D721Med (cell line): ENCODE measurements around the gene PAN3.
"Not testable (repeated sequence)": the region's sequence is repeated elsewhere in the genome, so short reads cannot be mapped to it uniquely, and the experiment has no call there.

Source experiments
- DNase-seq: peaks from one replicate; pipeline ENCODE4 v3.0.0; 2011; ENCODE audit warnings: low spot score; ENCODE audit not compliant: insufficient read length
- FAIRE-seq: peaks from 2 replicates; lab custom pipeline; 2011; peaks lifted over from hg19 to GRCh38; lab: Jason Lieb, UNC
- TF ChIP-seq, protein P1 (sequence below): IDR thresholded peaks from 2 replicates; pipeline ENCODE4 v1.5.1; 2012; ENCODE audit warnings: mild to moderate bottlenecking, control low read depth; ENCODE audit not compliant: insufficient read depth; ENCODE audit errors: missing control alignments

PAN3 gene

DNA sequence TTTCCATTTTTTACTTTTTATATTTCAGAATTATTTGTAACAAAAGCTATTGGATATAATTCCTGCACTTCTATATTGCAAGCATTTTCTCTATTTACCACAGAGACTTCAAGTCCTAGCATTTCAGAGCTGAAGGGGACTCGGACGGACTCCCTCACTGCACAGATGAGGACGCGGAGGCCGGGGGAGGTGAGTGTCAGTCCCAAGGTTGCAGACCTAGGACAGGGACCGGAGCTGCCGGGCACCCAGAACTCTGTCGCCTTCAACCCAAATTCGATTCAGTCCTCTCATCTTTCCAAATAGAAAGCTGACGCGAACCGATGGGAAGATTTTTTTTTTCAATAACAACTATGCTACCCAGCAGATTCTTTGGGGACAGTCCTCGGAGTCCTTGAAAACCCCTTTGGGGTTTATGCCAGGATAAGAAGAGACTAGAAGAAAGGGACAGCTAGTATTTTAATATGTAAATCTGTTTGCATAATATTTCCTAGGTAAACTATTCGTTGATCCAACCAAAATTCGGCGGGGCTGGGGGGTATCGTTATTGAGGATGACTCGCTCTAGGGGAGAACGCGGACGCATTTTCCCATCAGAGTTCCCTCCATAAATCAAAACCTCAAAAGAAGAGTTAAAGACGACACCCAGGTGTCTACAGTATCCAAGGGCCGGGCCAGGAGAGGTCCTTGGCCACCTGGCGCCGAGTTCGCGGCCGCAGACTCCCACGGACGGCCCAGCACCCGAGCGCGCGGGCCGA, 38.8 kb upstream of the PAN3 start:
- TF ChIP-seq, protein P1, sequence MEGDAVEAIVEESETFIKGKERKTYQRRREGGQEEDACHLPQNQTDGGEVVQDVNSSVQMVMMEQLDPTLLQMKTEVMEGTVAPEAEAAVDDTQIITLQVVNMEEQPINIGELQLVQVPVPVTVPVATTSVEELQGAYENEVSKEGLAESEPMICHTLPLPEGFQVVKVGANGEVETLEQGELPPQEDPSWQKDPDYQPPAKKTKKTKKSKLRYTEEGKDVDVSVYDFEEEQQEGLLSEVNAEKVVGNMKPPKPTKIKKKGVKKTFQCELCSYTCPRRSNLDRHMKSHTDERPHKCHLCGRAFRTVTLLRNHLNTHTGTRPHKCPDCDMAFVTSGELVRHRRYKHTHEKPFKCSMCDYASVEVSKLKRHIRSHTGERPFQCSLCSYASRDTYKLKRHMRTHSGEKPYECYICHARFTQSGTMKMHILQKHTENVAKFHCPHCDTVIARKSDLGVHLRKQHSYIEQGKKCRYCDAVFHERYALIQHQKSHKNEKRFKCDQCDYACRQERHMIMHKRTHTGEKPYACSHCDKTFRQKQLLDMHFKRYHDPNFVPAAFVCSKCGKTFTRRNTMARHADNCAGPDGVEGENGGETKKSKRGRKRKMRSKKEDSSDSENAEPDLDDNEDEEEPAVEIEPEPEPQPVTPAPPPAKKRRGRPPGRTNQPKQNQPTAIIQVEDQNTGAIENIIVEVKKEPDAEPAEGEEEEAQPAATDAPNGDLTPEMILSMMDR = no peak
- FAIRE-seq (no peak), DNase-seq (no peak)

DNA sequence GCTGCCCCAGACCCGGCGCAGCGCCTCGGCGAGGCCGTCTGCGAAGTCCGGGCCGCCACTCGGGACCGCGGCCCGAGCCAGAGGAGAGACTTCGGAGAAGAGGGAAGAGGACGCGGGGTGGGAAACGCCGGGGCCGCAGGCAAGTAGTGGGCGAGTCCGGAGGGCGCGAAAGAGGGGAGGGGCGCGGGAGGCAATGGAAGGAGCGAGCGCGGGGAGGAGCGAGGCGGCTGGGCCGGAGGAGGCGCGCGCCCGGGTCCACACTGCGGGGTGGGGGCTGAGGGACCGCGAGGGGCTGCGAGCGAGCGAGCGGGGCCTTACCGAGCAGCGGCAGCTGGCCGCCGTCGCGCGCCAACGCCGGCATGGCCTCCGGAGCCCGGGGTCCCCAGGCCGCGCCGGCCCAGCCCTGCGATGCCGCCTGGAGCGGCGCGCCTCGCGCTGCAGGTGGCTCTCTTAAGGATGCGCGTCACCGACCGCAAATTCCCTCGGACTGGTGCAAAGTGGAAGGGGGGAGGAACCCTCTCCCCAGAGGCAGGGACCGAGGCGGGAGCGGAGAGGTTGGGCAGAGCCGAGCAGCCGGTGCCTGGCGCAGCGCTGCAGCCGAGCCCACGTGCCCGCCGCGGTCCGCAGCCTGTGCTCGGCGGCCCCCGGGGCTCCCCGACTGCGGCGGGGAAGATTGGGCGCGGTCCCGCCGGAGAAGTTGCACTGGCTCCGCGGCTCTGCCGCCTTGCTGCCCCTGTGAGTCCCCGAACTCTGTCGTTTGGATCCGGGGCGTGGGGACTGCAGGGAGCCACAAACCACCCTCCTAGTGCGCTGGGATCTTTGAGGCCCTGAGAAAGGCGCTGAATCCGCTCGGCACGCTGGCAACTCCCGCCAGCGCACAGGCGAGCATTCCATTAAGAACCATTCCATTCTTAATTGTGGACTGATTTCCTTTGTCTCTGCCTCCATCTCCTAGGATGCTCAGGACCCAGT, 37.9 kb upstream of the PAN3 start, which contains the start of gene FLT3:
Gene FLT3, minus strand, starts transcription at position 427 of the 972 bp plus-strand sequence. Its CDS starts 66 bp downstream, at position 361.
- TF ChIP-seq, protein P1 = no peak
- FAIRE-seq = no peak
- no peak for DNase-seq

GRCh38 chr13:28101886-28102285, 36.5 kb upstream of the PAN3 start:
- not testable (repeated sequence) for FAIRE-seq

DNA sequence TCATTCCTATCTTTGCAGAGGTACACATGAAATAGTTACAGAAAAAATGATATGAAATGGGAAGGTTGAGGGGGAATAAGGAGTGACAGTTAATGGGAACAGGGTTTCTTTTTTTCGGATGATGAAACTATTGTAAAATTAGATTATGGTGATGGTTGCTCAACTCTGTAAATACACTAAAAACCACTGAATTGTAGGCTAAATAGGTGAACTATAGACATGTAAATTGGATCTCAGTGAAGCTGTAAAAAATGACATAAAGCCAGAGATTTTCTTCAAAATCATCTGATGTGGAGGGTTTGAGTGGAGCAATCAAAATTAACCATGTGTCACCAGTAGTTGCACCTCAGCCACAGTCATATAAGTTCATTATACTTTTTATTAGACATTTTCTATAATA, 31.4 kb upstream of the PAN3 start:
- FAIRE-seq (no peak), DNase-seq (no peak)
- TF ChIP-seq, protein P1 = no peak

More at GRCh38 chr13:28101886-28102285, 36.5 kb upstream of the PAN3 start:
- DNase-seq = not testable (repeated sequence)

DNA sequence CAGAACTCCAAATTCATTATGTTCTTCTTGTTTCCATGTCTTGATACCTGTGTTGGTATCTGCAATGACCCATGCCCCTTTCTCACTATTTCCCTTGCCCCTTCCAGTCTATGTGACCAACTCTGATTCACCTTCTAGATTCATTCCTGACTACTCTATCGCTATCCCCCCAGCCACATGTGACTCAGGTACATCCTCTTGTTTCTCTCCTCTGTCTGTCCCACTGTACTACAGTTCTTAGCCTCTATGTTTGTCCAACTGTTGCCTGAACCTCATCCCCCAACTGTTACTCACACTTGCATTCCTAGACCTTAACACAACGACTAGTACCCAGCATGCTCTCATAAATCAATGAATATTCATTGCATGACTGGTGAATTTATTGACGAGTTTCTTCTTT, 27.9 kb upstream of the PAN3 start:
- FAIRE-seq (no peak), DNase-seq (no peak)
- TF ChIP-seq, protein P1 = no peak

- FAIRE-seq = no peak
- no peak for DNase-seq
- TF ChIP-seq, protein P1 = no peak
These were observed 21.6 kb upstream of the PAN3 start for GRCh38 chr13:28116736-28117135.

- DNase-seq (no peak), FAIRE-seq (no peak)
- TF ChIP-seq, protein P1 = no peak
These were observed 20.5 kb upstream of the PAN3 start for GRCh38 chr13:28117689-28118377.
